COR-L47 (cell line): Measurements from ENCODE around the gene KCNJ6.

ENCODE experiments used
- DNase-seq: peaks from one replicate; lab custom pipeline; 2025; lab: John Stamatoyannopoulos, UW

KCNJ6 gene

DNA sequence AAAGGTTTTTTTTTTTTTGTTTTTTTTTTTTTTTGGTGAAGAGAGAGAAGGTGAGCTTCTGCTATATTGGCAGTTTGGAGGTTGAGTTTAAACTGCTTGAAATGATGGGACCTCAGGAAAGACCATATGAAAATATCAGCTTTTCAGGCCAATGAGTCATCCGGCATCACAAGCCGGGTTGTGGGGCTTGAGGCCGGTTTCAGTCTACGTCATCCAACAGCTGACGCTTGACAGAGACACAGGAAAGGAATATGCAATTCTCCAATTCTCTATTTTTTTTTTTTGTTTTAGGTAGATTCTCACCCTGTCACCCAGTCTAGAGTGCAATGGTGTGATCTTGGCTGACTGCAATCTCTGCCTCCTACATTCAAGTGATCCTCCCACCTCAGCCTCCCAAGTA lies 52.4 kb downstream of the KCNJ6 start:
- no peak for DNase-seq

GRCh38 chr21:37862536-37862935 lies 53.7 kb downstream of the KCNJ6 start:
- DNase-seq: peak; percentile 19

DNA sequence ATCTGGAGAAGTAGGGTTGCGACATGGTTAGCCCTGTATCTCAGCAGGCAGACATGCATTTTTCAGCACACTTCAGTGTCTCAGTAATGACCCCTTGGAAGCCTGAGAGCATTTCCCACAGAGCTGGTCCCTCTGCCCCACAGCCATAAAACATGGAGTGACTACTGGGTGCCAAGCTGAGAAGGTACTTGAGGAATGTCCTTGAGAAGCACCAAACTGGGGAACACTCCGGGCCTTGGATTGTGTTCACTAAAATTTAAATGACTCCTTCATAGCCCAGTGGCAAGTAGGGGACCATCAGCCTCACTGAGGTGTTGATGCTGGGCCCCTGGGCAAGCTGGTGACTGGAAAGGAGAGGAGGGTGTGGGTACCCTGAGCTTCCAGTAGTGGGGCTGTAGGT lies 54.7 kb downstream of the KCNJ6 start:
- no peak for DNase-seq

- no peak for DNase-seq
These were observed 55.8 kb downstream of the KCNJ6 start for GRCh38 chr21:37860416-37860815.

- DNase-seq: no peak
These were observed 60.3 kb downstream of the KCNJ6 start for GRCh38 chr21:37855647-37856625.

DNA sequence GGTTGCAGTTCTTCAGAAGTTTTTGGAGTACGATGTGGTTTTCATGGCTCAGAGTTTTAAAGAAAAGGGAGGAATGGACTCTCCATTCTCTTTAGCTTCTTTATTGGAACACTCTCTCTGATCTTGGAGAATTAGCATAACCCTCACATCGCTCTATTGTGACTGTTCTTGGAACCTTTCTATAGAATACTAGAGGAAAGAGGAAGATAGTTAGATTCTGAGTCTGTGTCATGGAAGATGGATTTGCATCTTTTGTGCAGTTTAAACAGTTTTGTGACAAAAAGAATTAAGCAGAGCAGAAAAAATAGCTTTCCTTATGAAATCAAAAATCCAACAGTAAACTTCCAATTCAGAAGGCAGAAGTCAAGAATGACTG lies 61.0 kb downstream of the KCNJ6 start:
- DNase-seq: no peak

DNA sequence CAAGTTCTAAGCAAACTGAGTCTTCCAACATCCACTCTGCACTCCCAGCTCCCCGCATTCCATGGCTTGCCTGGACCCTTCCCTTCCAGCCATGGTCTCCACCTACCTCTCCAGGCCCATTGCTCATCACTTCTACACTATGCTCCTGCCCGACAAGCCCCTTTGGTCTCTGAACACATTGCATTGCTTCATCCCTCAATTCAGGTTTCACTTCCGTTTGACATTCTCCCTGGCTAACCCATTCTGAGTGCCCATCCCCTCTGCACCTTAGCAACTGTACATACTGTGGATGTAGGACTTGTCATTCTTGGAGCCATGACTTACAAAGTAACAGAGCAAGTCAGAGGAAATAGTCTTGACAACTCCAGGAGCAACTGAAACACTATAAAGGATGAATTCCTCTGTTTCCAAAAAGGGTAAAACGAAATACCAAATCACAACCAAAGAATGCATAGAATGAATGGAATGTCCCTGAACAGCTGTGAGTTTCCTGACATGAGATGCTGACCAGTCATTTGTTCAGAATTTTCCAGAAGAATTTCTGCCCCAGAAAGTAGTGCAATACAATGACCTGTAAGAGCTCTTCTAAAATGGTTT lies 66.7 kb downstream of the KCNJ6 start:
- DNase-seq: no peak

GRCh38 chr21:37848721-37849490 lies 67.4 kb downstream of the KCNJ6 start:
- DNase-seq: no peak

- DNase-seq: peak; percentile 33
These were observed 70.7 kb downstream of the KCNJ6 start for GRCh38 chr21:37845535-37845934.

- no peak for DNase-seq
These were observed 73.1 kb downstream of the KCNJ6 start for GRCh38 chr21:37843191-37843590.

DNA sequence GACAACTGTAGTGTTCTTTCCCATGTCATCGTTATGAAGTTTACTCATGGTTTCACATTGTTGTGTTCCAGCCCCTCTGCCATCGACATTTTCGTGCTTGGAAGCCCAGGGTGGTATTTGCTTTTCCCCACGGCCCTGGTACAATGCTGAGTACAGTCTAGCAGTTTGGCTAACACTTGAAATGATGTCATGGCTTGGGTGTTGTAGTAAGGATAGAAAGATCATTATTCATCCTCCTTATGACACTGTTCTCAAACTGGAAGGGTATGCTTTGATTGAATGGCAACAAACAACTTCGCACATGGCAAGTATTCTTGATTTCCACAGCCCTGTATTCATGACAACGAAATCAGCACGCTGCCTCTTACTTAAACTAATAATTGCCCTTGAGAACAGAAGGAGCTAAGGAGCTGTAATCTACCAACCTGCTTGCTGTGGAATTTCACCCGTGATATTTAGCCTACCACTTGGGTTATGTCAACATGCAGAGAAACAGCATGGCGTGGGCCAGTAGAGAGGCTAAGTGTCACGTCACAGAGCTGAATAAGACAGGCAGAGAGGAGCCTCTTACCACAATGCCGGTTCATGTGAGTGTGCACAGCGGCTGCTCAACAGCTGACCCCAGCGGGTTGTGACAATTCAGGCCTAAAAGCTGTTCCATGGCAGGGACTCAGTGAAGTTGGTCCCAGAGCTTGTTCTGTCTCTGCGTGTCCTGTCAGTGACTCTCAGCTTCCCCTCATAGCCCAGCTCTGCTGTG lies 73.9 kb downstream of the KCNJ6 start:
- DNase-seq: no peak

GRCh38 chr21:37837381-37837780 lies 78.9 kb downstream of the KCNJ6 start:
- DNase-seq: no peak

DNA sequence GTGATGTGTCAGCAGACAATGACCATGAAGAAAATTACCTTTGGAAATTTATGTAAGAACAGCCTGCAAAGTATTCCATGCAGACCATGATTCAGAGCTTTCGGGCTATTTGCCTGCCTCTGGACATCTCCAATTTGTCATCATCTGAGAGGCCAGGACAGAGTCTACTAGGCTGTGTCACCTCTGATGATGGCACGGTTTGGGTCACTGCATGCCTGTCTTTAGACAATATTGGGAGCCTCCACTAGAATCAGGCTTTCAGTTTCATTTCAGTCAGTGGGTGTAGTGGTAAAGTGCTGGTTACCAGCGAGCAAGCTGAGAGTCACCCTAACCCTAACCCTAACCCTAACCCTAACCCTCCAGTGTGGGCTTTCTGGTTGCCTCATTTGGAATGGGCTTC lies 80.8 kb downstream of the KCNJ6 start:
- DNase-seq: no peak

GRCh38 chr21:37833301-37833700 lies 83.0 kb downstream of the KCNJ6 start:
- no peak for DNase-seq

DNA sequence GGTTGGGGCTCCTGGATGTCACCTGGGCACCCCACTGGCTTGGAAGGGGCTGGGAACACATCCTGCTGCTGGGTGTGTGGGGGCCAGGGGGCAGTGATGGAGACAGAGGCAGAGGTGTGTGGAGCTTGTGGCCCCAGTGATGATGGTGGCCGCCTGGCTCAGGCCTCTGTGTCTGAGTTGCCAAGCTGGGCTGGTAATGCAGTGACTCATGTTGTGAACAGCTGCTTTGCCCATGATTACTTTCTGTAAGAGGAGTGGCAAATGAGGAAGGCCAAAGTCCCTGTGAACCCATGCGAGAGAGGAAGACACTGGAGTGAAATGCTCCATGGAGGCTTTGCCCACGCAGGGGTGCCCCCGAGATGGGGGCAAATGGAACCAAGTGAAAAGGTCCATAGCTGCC lies 86.8 kb downstream of the KCNJ6 start:
- DNase-seq: no peak

GRCh38 chr21:37828991-37829390 lies 87.3 kb downstream of the KCNJ6 start:
- no peak for DNase-seq

DNA sequence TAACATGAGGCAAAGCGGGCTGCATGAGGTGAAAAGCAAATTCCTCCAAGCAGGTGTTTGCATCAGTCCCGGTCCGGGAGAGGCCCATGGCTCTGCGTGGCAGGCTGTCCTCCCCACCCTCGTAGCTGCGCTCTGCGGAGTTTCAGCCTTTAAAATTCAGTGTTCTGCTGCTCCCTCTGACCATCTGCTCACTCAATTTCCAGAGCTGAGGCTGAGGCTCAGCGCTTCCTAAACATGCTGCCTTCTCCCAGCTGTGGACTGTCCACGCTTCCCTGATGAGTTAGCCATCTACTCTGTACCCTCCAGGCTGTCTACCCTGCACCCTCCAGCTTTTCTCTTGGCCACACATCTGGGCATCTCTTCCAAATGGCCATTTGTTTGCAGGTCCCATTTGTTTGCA lies 87.7 kb downstream of the KCNJ6 start:
- DNase-seq: no peak

DNA sequence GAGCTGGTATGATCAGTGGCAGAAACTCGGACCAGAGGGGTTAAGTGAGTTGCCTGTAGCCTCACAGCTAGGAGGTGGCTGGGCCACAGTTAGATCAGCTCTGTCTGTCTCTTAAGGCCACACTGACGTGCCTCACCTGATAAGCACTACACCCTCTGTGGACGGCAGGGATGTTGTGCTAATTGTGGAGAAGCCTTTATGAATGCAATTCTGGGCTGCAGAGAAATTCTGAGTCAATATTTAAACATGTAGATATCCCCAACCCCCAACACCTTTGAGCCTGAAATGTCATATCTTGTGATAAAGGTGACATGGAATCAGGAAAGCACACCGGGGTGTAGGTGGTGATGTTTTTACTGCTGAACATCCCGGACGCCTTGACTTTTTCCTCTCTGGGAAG lies 88.3 kb downstream of the KCNJ6 start:
- no peak for DNase-seq

GRCh38 chr21:37821786-37822450 lies 94.3 kb downstream of the KCNJ6 start:
- no peak for DNase-seq

DNA sequence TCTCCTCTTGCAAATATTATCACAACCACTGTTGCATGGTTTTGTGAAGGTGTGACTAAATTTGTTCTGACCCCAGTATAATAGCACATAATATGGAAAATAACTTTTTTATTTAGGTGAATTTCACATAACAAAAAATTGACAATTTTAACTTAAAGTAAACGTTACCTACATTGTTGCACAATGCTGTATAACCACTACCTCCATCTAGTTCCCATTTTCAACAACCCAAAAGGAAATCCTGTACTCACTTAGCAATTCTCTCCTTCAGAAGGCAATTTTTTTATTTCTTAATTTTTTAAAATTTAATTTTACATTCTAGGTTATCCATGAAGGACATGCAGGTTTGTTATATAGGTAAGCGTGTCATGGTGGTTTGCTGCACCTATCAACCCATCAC lies 95.2 kb downstream of the KCNJ6 start:
- DNase-seq: no peak

- DNase-seq: no peak
These were observed 96.9 kb downstream of the KCNJ6 start for GRCh38 chr21:37819372-37819771.

GRCh38 chr21:37817242-37817641 lies 99.0 kb downstream of the KCNJ6 start:
- DNase-seq: no peak
